ENCODE measurements around the gene STARD10.
"Not testable (repeated sequence)": the region's sequence is repeated elsewhere in the genome, so short reads cannot be mapped to it uniquely, and the experiment has no call there.

Gene STARD10, protein sequence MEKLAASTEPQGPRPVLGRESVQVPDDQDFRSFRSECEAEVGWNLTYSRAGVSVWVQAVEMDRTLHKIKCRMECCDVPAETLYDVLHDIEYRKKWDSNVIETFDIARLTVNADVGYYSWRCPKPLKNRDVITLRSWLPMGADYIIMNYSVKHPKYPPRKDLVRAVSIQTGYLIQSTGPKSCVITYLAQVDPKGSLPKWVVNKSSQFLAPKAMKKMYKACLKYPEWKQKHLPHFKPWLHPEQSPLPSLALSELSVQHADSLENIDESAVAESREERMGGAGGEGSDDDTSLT

DNA sequence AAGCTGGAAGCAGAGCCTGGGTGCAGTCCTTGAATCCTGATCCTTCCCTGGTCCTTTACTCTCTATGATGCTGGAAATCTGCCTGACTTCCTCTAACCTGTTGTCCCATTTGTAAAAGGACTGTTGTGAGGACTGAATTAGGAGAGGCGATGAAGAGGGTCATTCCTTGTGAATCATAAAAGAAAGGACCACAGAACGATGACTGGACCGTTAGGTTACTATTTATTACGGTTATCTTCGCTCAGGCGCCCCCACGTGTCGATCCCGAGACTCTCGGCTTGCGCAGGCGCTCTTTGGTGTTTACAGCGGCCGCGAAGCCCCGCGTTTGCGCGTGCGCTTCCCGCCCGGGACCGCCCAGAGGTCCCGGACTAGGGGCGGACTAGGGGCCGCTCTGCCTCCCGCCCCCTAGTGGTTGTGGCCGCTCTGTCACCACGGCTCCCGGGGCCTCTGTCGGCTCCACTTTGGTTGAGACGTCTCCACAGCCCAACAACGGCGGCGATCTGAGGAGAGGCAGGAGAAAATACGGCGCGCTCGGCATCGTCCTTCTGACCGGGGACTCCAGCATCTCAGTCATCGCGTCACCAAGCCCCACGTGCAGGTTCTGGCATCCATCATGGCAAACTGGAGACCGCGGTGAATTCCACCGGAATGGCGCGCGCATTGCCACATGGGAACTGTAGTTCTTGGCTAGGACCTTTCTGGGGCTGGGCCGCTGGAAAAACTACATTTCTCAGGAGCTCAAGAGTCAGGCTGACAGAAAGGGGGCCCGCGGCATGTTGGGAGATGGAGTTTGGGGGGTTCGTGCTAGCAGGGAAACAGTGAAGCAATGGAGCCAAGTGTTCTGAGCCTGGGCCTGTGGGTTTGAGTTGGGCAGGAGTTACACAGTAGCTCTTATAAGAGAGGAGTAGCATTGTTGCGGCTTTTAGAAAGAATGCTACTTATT lies at the start of gene STARD10:
Gene STARD10 (minus strand): TSS at position 623 of the 943 bp plus-strand sequence. CDS start 12,866 bp downstream, outside the sequence.
- peak; percentile 88 for DNase-seq

DNA sequence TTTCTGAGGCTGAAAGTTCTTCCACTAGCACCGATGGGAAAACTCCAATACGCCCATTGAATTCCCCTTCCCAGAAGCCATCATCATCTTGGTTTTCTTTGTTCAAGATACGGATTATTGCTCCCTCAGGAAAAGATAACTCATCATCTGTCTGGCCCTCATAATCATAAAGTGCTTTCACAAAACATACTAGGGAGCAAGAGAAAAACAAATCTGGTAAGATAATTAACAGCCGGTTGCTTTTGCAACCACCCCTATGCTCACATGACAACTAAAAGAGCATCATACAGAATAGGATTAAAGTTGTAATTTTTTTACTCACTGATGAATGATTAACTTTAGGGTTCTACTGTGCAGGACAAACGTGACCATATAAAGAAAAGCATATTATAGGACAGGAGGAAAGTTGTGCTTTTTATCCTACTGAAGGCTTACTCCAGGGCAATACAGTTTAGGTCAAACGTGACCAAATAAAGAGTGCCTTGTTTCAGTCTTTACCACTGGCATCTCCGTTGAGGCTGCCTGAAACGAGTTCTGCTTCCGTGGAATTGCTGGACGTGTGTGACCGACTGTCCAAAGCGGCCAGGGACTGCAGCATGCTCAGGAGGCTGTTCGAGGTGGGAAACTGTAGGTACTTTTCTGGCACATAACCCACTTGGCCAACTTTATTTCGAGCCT lies 48.9 kb upstream of the STARD10 start:
- no peak for DNase-seq

DNA sequence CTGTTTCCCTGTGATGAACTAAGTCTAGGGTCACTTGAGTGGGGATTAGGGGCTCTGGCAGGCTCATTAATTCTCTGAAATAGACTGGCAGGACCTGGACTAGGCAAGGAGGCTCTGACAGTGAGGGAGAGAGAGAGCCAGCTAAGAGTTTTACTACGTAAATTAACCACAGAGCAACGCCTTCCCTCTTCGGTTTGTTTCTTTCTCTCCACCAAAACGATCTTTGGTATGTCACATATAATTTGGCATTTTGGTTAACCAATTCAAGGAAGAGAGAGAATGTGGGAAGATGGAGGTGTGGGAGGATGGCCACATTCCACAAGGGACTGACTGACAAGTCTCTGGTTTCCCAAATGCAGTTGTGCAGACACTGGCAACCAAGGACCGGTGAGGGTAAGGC lies 48.3 kb upstream of the STARD10 start:
- no peak for DNase-seq

DNA sequence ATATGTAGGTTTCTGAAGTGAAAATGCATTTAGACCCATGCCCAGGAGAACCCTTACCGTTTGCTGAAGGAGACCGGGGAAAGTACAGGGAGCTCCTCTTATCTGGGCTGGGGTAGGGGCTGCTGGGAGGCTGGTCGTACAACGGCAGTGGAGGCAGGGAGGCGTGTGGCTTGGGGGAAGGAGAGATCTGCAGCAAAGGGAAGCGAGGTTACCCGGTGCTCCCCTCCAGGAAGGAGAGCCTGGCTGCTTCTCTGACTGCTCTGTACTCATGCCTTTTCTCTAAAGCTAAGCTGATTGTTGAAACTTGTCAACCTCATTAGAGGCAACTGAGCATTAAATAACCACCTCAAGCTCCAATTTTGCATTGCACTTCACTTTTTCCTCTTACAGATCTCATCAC lies 47.5 kb upstream of the STARD10 start:
- DNase-seq: no peak

DNA sequence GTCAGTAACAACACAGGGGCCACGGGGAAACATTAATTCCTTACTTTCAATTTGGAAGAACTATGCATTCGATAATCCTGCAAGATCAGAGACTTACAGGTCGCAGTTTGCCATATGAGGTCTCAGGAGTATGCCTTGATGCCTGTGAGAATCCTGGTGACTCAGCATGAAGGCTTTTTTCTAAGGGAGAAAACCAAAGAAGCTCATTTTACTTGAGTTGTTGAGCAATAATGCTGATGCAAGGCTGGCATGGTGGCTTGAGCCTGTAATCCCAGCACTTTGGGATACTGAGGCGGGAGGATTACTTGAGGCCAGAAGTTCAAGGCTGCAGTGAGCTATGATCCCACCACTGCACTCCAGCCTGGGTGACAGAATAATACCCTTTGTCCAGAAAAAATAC lies 46.9 kb upstream of the STARD10 start:
- DNase-seq: no peak

DNA sequence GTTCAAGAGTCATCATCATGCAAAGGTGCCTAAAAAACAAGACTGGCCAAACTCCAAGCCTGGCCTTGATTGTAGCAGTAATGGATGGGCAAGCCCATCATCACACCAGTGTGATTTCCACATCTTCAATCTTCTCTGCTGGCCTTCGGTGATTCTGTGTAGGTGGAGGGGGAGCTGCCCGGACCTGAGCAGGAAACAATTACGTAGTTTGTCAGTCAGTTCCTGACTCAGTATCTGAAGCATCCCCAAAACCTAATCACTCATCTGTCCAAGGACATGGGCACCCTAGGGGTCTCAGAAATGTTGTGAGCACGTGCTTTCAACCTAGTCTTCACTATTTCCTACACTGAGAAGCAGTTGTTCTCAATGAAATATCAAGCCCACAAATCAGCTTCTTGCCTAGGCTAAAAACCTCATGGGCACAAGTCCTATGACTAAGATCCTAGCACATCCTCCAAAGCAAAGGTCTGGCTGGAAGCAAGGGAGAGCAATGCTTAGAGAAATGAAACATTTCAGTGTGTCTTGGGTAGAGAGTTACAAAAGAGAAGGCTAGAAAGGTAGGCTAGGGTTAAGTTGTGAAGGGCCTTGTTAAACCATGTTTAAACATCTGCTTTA lies 45.0 kb upstream of the STARD10 start:
- DNase-seq: no peak

DNA sequence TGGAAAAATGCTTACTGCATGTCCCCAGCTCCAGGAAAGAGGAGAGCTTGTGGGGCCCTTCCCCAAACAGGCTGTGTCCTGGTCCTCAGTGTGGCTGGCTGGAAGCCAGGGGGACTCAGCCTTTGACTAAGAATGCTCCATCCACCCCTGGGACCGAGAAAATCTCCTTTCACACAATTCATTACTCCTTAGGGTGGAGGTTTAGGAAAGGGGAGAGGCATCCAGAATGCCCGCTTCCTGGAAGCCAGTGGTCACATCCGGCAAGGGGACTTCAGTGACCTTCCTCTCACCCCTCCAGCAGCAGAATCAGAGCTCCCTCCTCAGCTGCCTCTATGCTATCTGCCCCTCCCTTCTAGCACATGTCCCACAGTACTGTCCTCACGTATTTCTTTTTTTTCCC lies 42.3 kb upstream of the STARD10 start:
- no peak for DNase-seq

DNA sequence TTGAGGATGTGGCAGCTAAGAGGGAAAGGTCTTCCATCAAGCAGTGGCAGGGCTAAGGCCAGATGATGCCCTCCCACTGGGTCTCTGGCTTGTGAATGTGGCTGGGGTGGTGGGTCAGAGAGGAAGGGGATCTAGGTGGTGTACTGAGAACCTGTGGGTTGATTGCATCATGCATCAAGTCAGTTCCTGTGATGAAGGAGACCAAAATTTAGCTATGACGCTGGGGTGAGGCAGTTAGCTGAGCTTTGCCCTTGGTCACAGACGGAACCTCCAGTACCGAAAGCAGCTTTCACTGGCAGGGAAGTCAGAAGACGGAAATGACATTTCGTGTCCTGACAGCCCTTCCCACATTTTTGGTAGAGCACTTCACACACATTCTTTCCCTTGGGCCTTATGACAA lies 41.1 kb upstream of the STARD10 start:
- no peak for DNase-seq

DNA sequence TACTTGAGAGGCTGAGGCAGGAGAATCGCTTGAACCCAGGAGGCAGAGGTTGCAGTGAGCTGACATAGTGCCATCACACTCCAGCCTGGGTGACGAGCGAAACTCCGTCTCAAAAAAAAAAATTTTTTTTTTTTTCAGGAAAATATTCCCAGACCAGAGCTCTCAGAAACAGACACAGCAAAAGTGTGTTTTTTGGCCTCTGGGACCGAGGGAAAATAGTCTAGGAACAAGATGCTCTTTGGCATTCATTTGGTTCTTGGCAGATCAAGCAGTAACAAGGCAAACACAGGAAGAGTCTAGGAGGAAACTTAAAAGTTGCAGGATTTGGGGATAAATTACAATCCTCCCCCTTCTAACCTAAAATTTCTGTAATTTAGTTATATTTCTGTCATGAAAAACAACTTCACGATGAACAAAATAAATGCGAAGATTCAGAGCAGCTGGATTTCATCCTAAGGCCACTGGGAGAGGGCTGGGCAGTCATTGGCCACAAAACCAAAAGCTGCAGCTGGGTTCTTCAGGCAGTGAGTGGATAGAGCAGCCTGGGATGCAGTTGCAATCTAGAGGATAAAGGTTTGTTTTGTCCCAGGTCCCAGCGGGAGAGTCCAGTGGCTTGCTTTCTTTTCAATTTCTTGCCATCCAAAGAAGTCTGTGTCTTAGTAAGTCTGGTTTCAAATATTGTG lies 40.1 kb upstream of the STARD10 start:
- no peak for DNase-seq

DNA sequence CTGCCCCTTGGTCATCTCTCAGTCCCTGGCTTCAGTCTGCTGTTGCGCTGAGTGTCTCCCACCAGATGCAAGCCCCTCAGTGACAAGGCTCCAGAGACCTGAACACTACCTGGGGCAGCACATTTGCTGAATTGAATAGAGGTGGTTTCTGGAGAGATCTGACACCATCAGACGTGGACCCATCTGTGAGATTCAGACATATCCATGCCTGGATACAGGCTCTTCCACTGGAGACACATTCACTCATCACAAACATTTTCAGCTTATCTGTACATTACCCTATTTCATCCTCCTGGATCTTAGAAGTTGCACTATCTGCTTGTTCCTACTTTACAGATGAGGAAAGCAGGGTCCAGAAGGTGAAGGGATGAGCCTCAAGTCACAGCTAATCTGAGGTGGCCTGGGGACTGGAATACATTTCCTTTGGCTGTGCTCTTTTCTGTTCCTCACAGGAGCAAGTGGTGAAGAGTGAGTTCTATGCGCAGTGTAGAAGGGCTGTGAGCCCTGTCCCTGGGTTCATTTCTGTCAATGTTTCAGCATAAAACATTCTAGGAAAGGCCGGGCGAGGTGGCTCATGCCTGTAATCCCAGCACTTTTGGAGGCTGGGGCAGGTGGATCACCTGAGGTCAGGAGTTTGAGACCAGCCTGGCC lies 39.4 kb upstream of the STARD10 start:
- DNase-seq: no peak

DNA sequence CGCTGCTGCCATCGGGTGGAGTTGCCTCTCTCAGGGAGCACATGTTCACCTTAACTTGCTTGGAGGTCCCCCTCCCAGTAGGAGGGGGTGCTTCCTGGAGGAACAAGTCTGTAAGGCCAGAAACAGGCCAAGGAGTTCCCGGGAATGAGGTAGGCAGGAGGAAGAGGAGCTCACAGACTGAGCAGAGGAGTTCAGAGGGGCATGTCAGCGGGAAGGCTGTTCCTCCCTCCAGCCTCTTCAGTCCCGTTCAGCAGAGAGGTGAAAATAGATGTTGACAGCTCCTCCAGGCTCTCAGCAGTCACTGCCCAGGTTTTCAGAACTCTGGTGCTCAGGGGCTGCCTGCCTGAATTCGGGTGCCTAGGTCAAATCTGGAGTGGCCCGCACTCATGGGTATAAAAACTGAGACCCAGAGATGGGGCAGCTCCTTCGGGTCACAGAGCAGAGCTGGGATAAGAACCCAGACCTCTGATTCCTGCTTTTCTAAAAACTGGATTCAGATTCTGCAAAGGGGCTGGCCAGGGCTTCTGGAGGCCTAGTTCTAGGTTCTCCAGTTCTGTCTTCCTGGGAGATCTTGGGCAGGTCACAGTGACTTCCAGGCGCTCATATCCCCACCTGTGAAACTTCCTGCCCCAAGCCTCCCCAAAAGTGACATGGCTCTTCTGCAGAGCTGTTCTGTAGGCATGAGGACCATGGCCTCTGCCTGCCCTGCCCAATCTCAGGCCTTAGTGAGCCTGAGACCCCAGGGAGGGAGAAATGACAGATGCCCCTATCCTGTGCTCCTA lies 38.6 kb upstream of the STARD10 start:
- no peak for DNase-seq

DNA sequence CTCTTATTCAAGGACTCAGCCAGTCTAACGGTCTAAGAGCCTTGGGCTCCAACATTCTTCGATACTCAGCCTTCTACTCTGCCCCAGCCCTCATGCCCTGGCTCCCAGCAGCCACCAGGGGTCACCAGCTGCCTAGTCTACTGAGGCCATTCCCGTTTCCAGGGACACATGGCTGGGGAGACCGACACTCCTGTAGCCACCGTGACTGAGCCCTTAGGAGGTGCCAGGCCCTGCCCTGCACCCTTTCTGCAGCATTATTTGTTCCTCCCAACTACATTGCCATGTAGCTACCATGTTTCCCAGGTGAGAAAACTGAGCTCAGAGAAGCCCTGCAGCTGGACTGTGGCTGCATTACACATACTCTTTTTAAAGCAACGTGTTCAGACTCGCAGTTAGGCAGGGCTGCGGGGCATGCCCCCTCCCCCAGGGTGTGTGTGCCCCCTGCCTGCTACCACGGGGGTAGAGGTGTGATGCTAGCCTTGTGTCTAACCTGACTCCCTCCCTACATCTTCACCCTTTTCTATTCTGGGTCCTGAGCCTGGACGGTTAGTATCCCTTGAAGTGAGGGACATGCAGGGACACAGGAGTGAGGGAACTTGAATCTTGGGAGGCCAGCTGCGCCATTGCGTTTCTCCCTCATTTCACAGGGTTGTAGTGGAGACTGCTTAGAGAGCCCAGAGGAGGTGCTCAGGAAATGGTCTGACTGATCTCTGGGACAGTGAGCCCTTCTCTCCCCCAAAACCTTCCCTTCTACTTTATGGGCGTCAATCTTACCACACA lies 37.9 kb upstream of the STARD10 start:
- peak; percentile 33 for DNase-seq

DNA sequence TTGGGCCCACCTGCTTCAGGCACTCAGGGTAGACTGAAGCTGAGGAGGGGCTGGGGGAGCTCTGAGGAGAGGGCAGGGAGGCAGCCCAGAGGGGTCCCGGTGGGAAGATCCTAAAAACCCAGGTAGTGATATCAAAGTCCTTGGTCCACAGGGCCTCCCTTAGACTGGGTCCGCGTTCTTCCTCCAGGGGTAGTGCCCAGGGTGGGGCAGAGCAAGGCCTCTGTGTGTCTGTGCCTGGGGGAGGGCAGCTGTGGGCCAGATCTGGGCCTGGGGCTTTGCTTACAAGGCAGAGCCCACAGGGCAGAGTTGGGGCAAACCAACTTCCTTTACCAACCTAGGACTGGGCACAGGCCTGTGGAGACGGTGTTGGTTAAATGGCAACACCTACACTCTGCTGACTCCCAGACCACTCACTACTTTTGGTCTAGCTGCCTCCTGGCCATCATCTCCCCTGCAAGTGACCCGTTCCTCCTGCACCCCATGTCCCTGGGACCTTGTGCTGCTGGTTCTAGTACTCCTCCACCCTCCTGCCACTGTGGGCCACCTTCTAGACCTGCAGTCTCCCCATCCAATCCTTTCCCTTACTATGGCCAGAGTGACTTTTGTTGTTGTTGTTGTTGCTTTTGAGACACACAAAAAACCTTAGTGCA lies 36.2 kb upstream of the STARD10 start:
- DNase-seq: no peak

DNA sequence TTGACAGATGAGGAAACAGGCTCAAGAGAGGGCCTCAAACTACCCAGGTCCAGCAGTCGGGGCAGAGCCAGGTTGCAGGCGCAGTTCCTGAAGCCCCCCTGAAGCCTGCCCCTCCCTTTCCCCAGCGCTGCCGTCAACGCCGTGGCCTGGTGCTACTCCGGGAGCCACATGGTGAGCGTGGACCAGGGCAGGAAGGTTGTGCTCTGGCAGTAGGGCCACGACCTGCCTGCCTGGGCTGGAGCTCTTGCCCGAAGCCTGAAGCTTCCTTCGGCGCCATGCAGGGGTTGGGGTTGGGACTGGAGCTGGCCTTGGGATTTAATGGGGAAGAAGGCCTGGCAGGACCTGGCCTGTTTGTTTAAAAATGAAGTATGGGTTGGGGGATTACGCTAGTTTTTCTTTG lies 35.3 kb upstream of the STARD10 start:
- no peak for DNase-seq

DNA sequence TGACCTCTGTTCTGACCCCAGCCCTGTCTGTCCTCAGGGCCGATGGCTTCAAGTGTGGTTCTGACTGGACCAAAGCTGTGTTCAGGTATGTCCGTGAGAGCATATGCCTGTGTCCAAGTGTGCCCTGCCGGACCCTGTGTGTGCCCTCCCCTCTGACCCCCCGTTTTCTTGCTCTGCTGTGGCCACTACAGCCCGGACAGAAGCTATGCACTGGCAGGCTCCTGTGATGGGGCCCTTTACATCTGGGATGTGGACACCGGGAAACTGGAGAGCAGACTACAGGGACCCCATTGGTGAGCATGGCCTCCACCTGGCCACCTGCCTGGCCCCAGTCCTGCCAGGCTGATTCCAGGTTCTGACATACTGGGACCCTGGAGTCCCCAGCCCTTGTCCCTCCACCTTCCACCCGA lies 34.9 kb upstream of the STARD10 start:
- no peak for DNase-seq

DNA sequence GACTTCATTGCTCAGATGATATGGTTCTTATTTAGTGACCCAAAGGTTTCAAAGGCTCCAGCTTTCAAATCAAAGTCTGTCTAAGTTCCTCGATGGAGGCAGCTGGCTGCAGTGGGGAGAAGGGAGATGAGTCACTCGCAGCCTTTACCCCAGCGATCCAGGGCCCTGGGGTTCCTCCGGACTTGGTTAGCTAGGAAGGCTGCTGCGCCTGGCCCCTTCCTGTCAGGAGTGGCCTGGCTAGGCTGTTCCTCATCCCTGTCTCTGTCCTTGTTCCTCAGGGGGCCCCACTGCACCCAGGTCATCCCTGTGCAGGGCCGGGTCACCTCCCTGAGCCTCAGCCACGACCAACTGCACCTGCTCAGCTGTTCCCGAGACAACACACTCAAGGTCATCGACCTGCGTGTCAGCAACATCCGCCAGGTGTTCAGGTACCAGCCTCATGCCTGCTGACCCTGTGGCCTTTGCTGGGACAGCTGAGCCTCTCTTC lies 34.3 kb upstream of the STARD10 start:
- DNase-seq: peak; percentile 15

DNA sequence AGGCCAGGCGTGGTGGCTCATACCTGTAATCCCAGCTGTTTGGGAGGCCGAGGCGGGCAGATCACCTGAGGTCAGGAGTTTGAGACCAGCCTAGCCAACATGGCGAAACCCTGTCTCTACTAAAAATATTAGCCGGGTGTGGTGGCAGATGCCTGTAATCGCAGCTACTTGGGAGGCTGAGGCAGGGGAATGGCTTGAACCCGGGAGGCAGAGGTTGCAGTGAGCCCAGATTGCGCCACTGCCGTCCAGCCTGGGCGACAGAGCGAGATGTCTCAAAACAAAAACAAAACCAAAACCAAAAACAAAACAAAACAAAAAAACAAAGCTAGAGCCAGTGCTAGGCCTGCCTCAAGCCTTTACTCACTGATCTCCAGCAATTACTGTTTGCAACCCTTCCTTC lies 33.8 kb upstream of the STARD10 start:
- DNase-seq: not testable (repeated sequence)

DNA sequence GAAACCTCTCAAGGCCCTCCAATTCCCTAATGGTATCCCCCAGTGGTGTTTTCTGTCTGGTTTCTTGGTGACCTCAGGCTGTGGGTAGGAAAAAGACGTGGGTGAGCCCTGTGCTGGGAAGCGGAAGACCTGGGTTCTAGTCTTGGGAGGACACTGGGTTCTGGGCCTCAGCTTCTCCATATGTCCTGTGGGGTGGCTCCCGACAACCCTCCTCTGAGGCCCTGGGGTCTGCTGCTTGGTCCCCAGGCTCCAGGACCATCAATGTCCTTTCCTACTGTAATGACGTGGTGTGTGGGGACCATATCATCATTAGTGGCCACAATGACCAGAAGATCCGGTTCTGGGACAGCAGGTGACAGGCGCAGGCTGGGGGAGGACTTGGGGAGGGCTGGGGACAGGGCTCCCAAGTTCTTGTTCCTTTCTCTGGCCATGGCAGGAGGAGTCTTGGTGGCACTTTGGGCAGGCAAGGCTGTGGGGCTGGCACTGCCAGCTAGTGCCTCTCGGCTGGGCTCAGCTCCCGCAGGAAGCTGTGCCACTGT lies 33.2 kb upstream of the STARD10 start:
- DNase-seq: no peak
